ENCODE measurements around the gene INTS1.
"Not testable (repeated sequence)": the region's sequence is repeated elsewhere in the genome, so short reads cannot be mapped to it uniquely, and the experiment has no call there.

GRCh38 chr7:1446026-1446425 lies 58.2 kb downstream of the INTS1 start:
- not testable (repeated sequence) for TF ChIP-seq POLR2A (IDR thresholded peaks at IDR 0.05)
- TF ChIP-seq, protein P1, sequence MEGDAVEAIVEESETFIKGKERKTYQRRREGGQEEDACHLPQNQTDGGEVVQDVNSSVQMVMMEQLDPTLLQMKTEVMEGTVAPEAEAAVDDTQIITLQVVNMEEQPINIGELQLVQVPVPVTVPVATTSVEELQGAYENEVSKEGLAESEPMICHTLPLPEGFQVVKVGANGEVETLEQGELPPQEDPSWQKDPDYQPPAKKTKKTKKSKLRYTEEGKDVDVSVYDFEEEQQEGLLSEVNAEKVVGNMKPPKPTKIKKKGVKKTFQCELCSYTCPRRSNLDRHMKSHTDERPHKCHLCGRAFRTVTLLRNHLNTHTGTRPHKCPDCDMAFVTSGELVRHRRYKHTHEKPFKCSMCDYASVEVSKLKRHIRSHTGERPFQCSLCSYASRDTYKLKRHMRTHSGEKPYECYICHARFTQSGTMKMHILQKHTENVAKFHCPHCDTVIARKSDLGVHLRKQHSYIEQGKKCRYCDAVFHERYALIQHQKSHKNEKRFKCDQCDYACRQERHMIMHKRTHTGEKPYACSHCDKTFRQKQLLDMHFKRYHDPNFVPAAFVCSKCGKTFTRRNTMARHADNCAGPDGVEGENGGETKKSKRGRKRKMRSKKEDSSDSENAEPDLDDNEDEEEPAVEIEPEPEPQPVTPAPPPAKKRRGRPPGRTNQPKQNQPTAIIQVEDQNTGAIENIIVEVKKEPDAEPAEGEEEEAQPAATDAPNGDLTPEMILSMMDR (IDR thresholded peaks at IDR 0.05): not testable (repeated sequence)

Measured in transverse colon (tissue), 3 donors.